HEK293 (cell line): ENCODE results near the gene TMEM150A.

Experiments
- CTCF ChIA-PET: fragments of 350-600 bp; formaldehyde crosslinking; extraction: SDS; loops from one replicate; lab custom pipeline; 2021; ENCODE audit warnings: antibody characterized with exemption; lab: Yijun Ruan, JAX
- POLR2A ChIA-PET: fragments of 300-600 bp; formaldehyde crosslinking; extraction: SDS; loops from one replicate; lab custom pipeline; 2020; ENCODE audit warnings: antibody characterized with exemption, inconsistent platforms; lab: Yijun Ruan, JAX
- H3K27ac ChIP-seq: fragments of 200-500 bp; sonication (Bioruptor generic); 2 replicates; pipeline ENCODE4 v1.5.1; 2014; ENCODE audit warnings: low read depth, low read length, control low read depth, inconsistent platforms; ENCODE audit errors: extremely low read depth
- H3K36me3 ChIP-seq, 2 experiments: fragments of 200-500 bp in 1 of 2; sonication (Bioruptor generic) in 1 of 2; 1 replicate in 1 of 2; 2 replicates in 1 of 2; pipeline ENCODE4 v1.5.1; 2014 to 2017; ENCODE audit warnings: inconsistent platforms in 2 of 2, low read length in 2 of 2; ENCODE audit not compliant: control insufficient read depth in 2 of 2, insufficient read depth in 1 of 2
- H3K4me1 ChIP-seq: fragments of 200-500 bp; sonication (Bioruptor generic); 2 replicates; pipeline ENCODE4 v1.5.1; 2014; ENCODE audit warnings: mild to moderate bottlenecking, low read length, inconsistent platforms; ENCODE audit not compliant: control insufficient read depth, insufficient read depth
- H3K4me3 ChIP-seq: 2 replicates; pipeline ENCODE4 v1.5.1; 2011; ENCODE audit warnings: low read depth, mild to moderate bottlenecking, control low read depth, low read length, moderate library complexity
- H3K9me3 ChIP-seq: fragments of 200-500 bp; sonication (Bioruptor generic); 2 replicates; pipeline ENCODE4 v1.5.1; 2014; ENCODE audit warnings: low read depth, low read length, inconsistent platforms; ENCODE audit not compliant: control insufficient read depth, insufficient read depth
- HOXA7 ChIP-seq: sonication (generic); formaldehyde crosslinking; IDR thresholded peaks from 2 replicates; pipeline ENCODE4 v1.8.1; 2022; ENCODE audit warnings: missing genetic modification reagents, borderline replicate concordance
- PRDM1 ChIP-seq: fragments of 450-650 bp; formaldehyde crosslinking; IDR thresholded peaks from 2 replicates; pipeline ENCODE4; 2016; ENCODE audit warnings: missing biosample characterization, missing genetic modification characterization
- SP7 ChIP-seq: fragments of 450-650 bp; formaldehyde crosslinking; IDR thresholded peaks from 2 replicates; pipeline ENCODE4 v1.5.1; 2016; ENCODE audit warnings: missing biosample characterization, missing genetic modification characterization
- ZNF10 ChIP-seq: fragments of 450-650 bp; formaldehyde crosslinking; IDR thresholded peaks from 2 replicates; pipeline ENCODE4 v1.5.1; 2017; ENCODE audit warnings: missing biosample characterization, missing genetic modification characterization
- ZNF155 ChIP-seq: fragments of 450-650 bp; formaldehyde crosslinking; IDR thresholded peaks from 2 replicates; pipeline ENCODE4 v1.5.1; 2016; ENCODE audit warnings: missing biosample characterization, missing genetic modification characterization
- ZNF202 ChIP-seq: fragments of 450-650 bp; formaldehyde crosslinking; IDR thresholded peaks from 2 replicates; pipeline ENCODE4 v1.5.1; 2016; ENCODE audit warnings: missing biosample characterization, missing genetic modification characterization, borderline replicate concordance
- ZNF426 ChIP-seq: fragments of 450-650 bp; formaldehyde crosslinking; IDR thresholded peaks from 2 replicates; pipeline ENCODE4 v1.5.1; 2017; ENCODE audit warnings: missing biosample characterization, missing genetic modification characterization, mild to moderate bottlenecking, inconsistent platforms, moderate library complexity
- ZNF585B ChIP-seq: fragments of 450-650 bp; formaldehyde crosslinking; IDR thresholded peaks from 2 replicates; pipeline ENCODE4 v1.5.1; 2016; ENCODE audit warnings: missing biosample characterization, missing genetic modification characterization
- ZNF600 ChIP-seq: fragments of 450-650 bp; formaldehyde crosslinking; IDR thresholded peaks from 2 replicates; pipeline ENCODE4 v1.5.1; 2016; ENCODE audit warnings: missing biosample characterization, missing genetic modification characterization
- ZNF623 ChIP-seq: fragments of 450-650 bp; formaldehyde crosslinking; IDR thresholded peaks from 2 replicates; pipeline ENCODE4 v1.5.1; 2016; ENCODE audit warnings: missing biosample characterization, missing genetic modification characterization
- ZNF654 ChIP-seq: fragments of 450-650 bp; formaldehyde crosslinking; IDR thresholded peaks from 2 replicates; pipeline ENCODE4 v1.5.1; 2016; ENCODE audit warnings: low read depth, missing biosample characterization, missing genetic modification characterization
- ZNF837 ChIP-seq: fragments of 450-650 bp; formaldehyde crosslinking; IDR thresholded peaks from 2 replicates; pipeline ENCODE4 v1.5.1; 2016; ENCODE audit warnings: missing biosample characterization, missing genetic modification characterization
- TF ChIP-seq, protein P1 (sequence below): fragments of 450-650 bp; formaldehyde crosslinking; IDR thresholded peaks from 2 replicates; pipeline ENCODE4 v1.5.1; 2016; ENCODE audit warnings: missing biosample characterization, missing genetic modification characterization
- TF ChIP-seq, protein P2 (sequence below): fragments of 450-650 bp; formaldehyde crosslinking; IDR thresholded peaks from 2 replicates; pipeline ENCODE4 v1.5.1; 2017; ENCODE audit warnings: missing biosample characterization, missing genetic modification characterization
- TF ChIP-seq, protein P3 (sequence below): fragments of 450-650 bp; formaldehyde crosslinking; conservative IDR thresholded peaks from 2 replicates; pipeline ENCODE4 v1.5.1; 2016; ENCODE audit warnings: low read depth, missing biosample characterization, missing genetic modification characterization
- TF ChIP-seq, protein P4 (sequence below): fragments of 450-650 bp; formaldehyde crosslinking; IDR thresholded peaks from 2 replicates; pipeline ENCODE4 v1.5.1; 2016; ENCODE audit warnings: missing biosample characterization, missing genetic modification characterization

The TMEM150A gene

DNA sequence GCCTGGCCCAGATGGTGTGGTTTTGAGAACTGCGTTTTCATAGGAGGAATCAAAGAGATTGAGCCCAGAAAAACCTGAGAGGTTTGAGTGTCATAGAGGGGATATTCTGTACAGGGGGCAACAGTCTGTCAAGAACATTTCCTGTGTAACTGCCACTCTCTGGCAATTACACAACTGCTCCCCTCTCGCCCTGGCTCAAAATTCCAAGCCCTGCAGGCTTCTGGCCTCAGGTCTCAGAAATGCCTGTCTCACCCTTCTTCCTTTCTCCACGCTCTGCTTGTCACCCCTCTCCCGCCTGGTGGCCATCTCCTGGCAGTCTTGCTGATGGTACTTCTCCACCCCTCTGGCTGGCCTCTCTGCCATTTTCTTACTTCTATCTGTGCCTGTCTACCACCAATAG lies 14.3 kb downstream of the TMEM150A start:
- no peaks in the 10 kb centered on the region for H3K9me3 ChIP-seq
- no peak overlapping the region for H3K4me3 ChIP-seq
- ChIA-PET CTCF (interaction anchor here (0.9 kb wide), 1 partner anchor 194 kb away, joined by 4 read pairs; no protein-coding TSS in a partner anchor), POLR2A (interaction anchor here (1.7 kb wide), 1 partner anchor 10 kb away, joined by 11 read pairs; the partner anchor contains the start of gene VAMP8)
- H3K4me1 ChIP-seq, result no peaks in the 10 kb centered on the region
- H3K27ac ChIP-seq, result no peak overlapping the region
- peaks cover 0 to 4% of the 10 kb centered on the region in 2 experiments; a peak in 1 of 3 replicates for H3K36me3 ChIP-seq
- TF ChIP-seq ZNF837, result no peak
- TF ChIP-seq ZNF202, result no peak
- TF ChIP-seq, protein P1, sequence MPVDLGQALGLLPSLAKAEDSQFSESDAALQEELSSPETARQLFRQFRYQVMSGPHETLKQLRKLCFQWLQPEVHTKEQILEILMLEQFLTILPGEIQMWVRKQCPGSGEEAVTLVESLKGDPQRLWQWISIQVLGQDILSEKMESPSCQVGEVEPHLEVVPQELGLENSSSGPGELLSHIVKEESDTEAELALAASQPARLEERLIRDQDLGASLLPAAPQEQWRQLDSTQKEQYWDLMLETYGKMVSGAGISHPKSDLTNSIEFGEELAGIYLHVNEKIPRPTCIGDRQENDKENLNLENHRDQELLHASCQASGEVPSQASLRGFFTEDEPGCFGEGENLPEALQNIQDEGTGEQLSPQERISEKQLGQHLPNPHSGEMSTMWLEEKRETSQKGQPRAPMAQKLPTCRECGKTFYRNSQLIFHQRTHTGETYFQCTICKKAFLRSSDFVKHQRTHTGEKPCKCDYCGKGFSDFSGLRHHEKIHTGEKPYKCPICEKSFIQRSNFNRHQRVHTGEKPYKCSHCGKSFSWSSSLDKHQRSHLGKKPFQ, result no peak
- TF ChIP-seq, protein P2, sequence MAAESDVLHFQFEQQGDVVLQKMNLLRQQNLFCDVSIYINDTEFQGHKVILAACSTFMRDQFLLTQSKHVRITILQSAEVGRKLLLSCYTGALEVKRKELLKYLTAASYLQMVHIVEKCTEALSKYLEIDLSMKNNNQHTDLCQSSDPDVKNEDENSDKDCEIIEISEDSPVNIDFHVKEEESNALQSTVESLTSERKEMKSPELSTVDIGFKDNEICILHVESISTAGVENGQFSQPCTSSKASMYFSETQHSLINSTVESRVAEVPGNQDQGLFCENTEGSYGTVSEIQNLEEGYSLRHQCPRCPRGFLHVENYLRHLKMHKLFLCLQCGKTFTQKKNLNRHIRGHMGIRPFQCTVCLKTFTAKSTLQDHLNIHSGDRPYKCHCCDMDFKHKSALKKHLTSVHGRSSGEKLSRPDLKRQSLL, result no peak

DNA sequence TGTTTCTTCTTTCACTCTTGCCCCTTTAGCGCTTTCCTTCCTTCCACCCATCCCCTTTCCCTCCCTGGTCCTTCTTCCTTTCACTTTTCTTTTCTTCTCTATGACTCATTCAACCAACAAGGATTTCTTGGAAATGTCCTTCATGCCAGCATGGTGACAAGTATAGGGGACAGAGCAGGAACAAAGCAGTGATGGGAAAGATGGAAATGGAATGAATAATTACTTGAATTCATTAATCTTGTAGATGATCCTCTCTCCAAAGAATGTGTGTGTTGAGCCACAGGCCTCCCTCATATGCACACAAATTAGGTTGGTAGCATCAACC lies 16.8 kb downstream of the TMEM150A start:
- peaks cover 0 to 20% of the 10 kb centered on the region in 2 experiments; a peak in 2 of 3 replicates for H3K36me3 ChIP-seq
- CTCF ChIA-PET, result no interaction called here
- no peak overlapping the region for H3K27ac ChIP-seq
- POLR2A ChIA-PET, result interaction anchor here (1.0 to 1.8 kb wide), 3 partner anchors 9 to 17 kb away, joined by 3 to 11 read pairs (median 3); partner anchors contain the start of genes RNF181 and TMEM150A
- no peak overlapping the region for H3K4me3 ChIP-seq
- H3K9me3 ChIP-seq, result no peaks in the 10 kb centered on the region
- TF ChIP-seq ZNF654 (no peak), PRDM1 (tag by site-specific recombination) (peak; percentile 95), ZNF155 (tag by site-specific recombination) (no peak), ZNF585B (tag by site-specific recombination) (no peak), HOXA7 (CRISPR knock-in tag) (no peak)
- TF ChIP-seq, protein P3, sequence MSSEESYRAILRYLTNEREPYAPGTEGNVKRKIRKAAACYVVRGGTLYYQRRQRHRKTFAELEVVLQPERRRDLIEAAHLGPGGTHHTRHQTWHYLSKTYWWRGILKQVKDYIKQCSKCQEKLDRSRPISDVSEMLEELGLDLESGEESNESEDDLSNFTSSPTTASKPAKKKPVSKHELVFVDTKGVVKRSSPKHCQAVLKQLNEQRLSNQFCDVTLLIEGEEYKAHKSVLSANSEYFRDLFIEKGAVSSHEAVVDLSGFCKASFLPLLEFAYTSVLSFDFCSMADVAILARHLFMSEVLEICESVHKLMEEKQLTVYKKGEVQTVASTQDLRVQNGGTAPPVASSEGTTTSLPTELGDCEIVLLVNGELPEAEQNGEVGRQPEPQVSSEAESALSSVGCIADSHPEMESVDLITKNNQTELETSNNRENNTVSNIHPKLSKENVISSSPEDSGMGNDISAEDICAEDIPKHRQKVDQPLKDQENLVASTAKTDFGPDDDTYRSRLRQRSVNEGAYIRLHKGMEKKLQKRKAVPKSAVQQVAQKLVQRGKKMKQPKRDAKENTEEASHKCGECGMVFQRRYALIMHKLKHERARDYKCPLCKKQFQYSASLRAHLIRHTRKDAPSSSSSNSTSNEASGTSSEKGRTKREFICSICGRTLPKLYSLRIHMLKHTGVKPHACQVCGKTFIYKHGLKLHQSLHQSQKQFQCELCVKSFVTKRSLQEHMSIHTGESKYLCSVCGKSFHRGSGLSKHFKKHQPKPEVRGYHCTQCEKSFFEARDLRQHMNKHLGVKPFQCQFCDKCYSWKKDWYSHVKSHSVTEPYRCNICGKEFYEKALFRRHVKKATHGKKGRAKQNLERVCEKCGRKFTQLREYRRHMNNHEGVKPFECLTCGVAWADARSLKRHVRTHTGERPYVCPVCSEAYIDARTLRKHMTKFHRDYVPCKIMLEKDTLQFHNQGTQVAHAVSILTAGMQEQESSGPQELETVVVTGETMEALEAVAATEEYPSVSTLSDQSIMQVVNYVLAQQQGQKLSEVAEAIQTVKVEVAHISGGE (tag by site-specific recombination), result no peak
- H3K4me1 ChIP-seq, result no peaks in the 10 kb centered on the region

DNA sequence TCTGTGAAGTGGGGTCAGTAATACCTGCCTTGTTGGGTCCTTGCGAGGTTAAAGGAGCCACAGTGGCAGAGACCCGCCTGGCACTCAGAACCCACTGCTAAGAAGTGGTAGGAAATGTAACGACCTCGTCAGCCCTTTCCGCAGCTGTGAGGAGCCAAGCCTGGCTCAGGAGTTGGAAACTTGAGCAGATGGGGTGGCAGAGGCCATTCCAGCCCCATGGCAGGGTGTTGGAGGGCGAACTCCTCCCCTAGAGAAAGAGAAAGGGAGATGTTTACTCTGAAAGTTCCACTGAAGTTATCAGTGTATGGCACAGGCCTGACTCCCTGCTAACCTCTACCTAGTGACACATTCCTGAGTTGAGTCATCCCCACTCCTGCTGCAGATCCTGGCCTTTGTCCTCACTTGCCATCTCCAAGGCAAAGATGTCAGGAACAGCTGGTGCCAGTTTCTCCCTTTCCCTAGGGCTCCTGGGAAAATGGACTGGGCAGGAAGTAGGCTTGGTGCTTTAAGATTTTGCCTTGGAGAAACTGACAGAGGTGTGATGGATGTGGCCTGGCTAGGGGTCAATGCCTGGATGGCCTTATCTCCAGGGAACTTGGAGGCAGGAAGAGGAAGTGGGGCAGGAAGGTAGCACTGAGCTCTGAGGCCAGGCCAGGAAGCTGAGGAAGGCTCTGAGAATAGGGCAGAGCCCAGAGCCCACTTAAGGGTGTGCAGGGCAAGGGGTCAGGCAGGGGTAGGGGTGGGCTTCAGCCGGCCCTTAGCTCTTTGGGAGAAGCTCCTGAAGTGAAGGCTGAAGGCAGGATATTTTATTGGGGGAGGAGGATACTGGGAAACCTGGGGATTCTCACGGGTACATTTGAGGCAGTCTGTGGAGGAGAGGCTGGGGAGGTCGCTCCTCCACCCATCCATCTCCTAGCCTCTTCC lies 17.4 kb downstream of the TMEM150A start:
- ChIA-PET POLR2A (interaction anchor here (0.6 to 1.8 kb wide), 3 partner anchors 8 to 177 kb away, joined by 3 to 11 read pairs (median 3); partner anchors contain the start of gene RNF181), CTCF (interaction anchor here (0.5 kb wide), 1 partner anchor 166 kb away, joined by 3 read pairs; the partner anchor contains the start of gene SH2D6)
- Histone ChIP-seq H3K4me1 (no peaks in the 10 kb centered on the region), H3K27ac (no peak overlapping the region), H3K36me3 (peaks cover 0 to 20% of the 10 kb centered on the region in 2 experiments; a peak in 2 of 3 replicates), H3K4me3 (no peak overlapping the region), H3K9me3 (no peaks in the 10 kb centered on the region)
- TF ChIP-seq, protein P4, sequence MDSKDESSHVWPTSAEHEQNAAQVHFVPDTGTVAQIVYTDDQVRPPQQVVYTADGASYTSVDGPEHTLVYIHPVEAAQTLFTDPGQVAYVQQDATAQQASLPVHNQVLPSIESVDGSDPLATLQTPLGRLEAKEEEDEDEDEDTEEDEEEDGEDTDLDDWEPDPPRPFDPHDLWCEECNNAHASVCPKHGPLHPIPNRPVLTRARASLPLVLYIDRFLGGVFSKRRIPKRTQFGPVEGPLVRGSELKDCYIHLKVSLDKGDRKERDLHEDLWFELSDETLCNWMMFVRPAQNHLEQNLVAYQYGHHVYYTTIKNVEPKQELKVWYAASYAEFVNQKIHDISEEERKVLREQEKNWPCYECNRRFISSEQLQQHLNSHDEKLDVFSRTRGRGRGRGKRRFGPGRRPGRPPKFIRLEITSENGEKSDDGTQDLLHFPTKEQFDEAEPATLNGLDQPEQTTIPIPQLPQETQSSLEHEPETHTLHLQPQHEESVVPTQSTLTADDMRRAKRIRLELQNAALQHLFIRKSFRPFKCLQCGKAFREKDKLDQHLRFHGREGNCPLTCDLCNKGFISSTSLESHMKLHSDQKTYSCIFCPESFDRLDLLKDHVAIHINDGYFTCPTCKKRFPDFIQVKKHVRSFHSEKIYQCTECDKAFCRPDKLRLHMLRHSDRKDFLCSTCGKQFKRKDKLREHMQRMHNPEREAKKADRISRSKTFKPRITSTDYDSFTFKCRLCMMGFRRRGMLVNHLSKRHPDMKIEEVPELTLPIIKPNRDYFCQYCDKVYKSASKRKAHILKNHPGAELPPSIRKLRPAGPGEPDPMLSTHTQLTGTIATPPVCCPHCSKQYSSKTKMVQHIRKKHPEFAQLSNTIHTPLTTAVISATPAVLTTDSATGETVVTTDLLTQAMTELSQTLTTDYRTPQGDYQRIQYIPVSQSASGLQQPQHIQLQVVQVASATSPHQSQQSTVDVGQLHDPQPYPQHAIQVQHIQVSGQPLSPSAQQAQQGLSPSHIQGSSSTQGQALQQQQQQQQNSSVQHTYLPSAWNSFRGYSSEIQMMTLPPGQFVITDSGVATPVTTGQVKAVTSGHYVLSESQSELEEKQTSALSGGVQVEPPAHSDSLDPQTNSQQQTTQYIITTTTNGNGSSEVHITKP (tag by site-specific recombination), result peak; percentile 98
- TF ChIP-seq ZNF600 (tag by site-specific recombination) (peak; percentile 58; the same call in 1 of the 2 replicates), ZNF623 (tag by site-specific recombination) (no peak), SP7 (peak; percentile 23; the same call in 1 of the 2 replicates), PRDM1 (tag by site-specific recombination) (peak; percentile 91), ZNF10 (tag by site-specific recombination) (peak; percentile 72), ZNF426 (tag by site-specific recombination) (no peak)
